Measurements from ENCODE around the gene NLGN2.
A peak's percentile ranks its signal among the peaks of the same experiment; 100 is the strongest.

Gene NLGN2

GRCh38 chr17:7415784-7416183 lies 8.1 kb downstream of the NLGN2 start:
- DNase-seq, result no peak

- DNase-seq, result no peak
Measured at GRCh38 chr17:7416323-7416722, 8.7 kb downstream of the NLGN2 start.

DNA sequence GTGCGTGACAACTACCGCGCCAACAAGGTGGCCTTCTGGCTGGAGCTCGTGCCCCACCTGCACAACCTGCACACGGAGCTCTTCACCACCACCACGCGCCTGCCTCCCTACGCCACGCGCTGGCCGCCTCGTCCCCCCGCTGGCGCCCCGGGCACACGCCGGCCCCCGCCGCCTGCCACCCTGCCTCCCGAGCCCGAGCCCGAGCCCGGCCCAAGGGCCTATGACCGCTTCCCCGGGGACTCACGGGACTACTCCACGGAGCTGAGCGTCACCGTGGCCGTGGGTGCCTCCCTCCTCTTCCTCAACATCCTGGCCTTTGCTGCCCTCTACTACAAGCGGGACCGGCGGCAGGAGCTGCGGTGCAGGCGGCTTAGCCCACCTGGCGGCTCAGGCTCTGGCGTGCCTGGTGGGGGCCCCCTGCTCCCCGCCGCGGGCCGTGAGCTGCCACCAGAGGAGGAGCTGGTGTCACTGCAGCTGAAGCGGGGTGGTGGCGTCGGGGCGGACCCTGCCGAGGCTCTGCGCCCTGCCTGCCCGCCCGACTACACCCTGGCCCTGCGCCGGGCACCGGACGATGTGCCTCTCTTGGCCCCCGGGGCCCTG lies 9.5 kb downstream of the NLGN2 start:
- no peak for DNase-seq

- DNase-seq, result no peak
Measured at GRCh38 chr17:7418472-7419152, 11.0 kb downstream of the NLGN2 start.

DNA sequence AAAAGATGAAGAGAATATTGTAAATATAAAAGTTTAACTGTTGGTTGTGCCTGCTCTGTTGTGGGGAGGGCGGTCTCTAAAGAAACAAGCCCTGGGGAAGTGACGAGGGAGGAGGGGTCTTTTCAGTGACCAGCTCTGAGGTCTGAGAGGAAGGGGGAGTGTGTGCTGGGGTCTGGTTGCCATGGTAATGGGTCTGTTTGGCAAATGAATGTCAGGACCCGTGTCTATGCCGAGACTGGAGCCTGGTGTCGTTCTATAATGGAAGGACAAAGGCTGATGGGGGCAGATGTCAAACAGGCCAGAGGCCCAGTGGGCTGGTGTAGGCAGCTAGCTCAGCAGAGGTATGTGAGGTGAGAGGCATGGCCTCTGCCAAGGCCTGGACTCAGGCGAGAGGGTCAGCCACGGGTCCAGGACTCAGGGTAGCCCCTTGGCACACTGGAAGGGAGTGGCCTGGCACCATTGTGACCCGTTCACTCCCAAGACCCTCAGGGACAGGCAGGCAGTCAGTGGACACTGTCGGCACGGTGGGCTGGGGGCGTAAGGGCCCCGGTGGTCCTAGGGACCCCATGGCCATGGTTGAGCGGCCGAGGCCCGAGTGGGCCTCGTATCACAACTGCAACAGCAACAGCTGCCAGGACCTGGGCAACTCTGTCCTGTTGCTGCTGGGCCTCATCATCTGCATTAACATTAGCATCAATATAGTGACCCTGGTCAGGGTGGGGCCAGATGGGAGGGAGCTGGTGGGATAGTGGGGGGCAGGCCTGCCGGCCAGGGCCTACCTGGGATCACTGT lies 12.4 kb downstream of the NLGN2 start, which contains the start of gene SPEM1:
Gene SPEM1, plus strand, starts transcription at position 506 of the 792 bp plus-strand sequence. Its CDS starts 61 bp downstream, at position 567.
- DNase-seq, result no peak

DNA sequence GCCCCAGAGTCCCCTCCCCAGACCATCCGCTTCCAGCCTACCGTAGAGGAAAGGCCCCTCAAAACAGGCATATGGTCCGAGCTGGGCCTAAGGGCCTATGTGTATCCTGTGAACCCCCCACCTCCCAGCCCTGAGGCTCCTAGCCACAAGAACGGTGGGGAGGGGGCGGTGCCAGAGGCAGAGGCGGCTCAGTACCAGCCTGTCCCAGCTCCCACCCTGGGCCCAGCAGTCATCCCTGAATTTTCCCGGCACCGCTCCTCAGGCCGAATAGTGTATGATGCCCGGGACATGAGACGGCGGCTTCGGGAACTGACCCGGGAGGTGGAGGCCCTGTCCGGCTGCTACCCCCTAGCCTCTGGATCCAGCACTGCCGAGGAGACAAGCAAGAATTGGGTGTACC lies 13.5 kb downstream of the NLGN2 start:
- DNase-seq, result no peak

- DNase-seq, result no peak
Measured at GRCh38 chr17:7423679-7424078, 16.0 kb downstream of the NLGN2 start.

DNA sequence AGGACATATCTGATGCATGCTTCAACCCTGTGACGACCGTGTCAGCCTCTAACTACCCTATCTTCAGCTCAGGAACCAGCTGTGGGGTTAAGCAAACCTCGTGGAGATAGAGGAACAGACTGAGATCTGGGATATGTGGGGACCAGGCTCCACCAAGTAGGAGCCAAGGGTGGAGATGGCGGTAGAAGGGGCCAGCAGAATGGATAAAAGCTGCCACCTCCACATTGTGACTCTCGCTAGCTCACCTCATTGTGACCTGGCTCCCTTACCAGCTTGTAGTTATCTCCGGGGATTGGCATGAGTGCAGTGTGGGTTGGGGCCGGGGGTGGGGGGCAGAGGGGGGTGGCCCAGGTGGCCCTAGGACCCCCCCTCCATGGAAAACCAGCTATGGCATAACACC lies 17.7 kb downstream of the NLGN2 start, which contains the start of gene SPEM2:
Gene SPEM2, plus strand, starts transcription at position 301 of the 400 bp plus-strand sequence. Its CDS starts 73 bp downstream, at position 374.
- no peak for DNase-seq

DNA sequence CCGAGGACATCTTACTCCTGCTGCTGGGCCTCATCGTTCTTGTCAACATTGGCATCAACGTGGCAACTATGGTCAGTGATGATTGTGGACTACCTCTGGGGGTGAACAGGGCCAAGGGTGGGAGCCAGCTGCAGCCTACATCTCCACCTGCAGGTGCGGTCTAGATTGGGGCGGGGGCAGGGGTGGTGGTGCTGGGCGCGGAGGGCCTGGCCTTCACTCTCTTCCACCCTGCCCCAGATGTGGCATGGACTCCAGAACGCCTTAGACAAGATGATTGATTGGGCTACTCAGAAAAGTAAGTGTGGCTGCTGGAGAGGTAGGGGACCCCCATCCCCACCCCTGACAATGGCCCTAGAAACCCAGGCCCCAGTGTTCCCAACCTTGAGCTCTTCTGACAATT lies 18.1 kb downstream of the NLGN2 start:
- DNase-seq, result no peak

GRCh38 chr17:7426203-7426863 lies 18.7 kb downstream of the NLGN2 start:
- no peak for DNase-seq

GRCh38 chr17:7426896-7427489 lies 19.3 kb downstream of the NLGN2 start:
- DNase-seq, result no peak

GRCh38 chr17:7427549-7427948 lies 19.9 kb downstream of the NLGN2 start:
- DNase-seq, result no peak

GRCh38 chr17:7428557-7428956 lies 20.9 kb downstream of the NLGN2 start, which contains the start of gene SPEM3:
Gene SPEM3 (plus strand): TSS chr17:7428857. CDS start chr17:7428903, 46 bp downstream.
- DNase-seq, result no peak

DNA sequence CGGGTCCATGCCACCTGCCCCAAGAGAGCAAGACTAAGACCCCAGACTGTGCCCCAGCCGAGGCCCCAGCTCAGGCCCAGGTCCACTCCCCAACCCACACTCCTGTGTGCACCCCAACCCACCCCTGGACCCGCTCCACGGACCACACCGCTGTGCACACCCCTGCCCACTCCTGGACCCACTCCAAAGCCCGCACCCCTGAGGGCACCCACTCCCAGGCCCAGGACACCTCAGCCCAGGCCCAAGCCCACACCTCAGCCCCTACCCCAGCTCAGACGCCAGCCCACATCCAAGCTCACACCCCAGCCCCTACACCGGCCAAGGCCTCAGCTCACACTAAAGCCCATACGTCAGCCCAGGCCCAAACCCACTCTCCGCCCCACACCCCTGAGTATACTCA lies 22.1 kb downstream of the NLGN2 start:
- DNase-seq, result no peak

DNA sequence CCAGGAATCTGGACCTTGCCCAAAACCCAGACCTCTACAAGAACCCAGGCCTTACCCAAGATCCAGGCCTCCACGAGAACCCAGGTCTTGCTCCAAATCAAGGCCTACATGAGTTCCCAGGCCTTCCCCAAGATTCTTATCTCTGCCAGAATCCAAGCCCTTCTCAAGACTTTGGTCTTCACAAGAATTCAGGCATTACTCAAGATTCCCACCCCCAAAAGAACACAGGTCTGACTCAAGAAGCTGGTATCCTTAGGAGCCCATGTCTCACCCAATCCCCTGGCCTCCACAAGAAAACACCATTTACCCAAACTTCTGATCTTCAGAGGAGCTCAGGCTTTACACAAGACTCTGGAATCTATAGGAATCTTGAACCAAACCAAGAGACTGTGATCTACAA lies 23.6 kb downstream of the NLGN2 start:
- DNase-seq, result no peak

DNA sequence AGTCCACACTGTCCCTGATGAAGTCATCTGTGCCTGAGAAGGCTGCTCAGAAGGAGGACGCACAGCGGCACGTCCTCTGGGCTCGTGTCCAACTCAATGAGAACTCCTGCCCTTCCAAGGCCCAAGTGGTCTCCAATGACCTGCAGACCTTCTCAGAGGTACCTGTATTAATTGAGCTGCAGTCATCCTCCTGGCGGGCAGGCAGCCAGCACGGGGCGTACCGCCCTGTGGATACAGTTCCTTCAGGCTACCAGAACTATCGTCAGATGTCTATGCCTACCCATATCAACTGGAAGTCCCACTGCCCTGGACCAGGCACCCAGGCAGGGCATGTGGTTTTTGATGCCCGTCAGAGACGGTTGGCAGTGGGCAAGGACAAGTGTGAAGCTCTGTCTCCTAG lies 24.7 kb downstream of the NLGN2 start:
- DNase-seq, result no peak

- DNase-seq, result no peak
Measured at GRCh38 chr17:7435676-7436555, 28.3 kb downstream of the NLGN2 start.

DNA sequence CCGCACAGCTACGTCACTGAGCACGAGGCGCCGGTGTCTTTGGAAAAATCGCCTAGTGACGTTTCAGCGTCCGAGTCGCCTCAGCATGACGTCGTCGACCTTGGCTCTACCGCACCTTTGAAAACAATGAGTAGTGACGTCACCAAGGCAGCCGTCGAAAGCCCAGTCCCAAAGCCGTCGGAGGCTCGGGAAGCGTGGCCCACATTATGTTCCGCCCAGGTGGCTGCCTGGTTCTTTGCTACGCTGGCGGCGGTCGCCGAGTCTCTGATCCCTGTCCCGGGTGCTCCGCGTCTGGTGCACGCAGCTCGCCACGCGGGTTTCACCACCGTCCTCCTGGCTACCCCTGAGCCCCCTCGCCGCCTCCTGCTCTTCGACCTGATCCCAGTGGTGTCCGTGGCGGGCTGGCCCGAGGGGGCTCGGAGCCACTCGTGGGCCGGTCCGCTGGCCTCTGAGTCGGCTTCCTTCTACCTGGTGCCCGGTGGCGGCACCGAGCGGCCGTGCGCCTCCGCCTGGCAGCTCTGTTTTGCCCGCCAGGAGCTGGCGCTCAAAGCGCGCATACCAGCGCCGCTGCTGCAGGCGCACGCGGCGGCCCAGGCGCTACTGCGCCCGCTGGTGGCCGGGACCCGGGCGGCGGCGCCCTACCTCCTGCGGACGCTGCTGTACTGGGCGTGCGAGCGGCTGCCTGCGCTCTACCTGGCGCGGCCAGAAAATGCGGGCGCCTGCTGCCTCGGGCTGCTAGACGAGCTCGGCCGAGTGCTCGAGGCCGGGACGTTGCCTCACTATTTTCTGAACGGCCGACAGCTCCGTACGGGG lies 29.1 kb downstream of the NLGN2 start:
- peak; percentile 61 for DNase-seq

DNA sequence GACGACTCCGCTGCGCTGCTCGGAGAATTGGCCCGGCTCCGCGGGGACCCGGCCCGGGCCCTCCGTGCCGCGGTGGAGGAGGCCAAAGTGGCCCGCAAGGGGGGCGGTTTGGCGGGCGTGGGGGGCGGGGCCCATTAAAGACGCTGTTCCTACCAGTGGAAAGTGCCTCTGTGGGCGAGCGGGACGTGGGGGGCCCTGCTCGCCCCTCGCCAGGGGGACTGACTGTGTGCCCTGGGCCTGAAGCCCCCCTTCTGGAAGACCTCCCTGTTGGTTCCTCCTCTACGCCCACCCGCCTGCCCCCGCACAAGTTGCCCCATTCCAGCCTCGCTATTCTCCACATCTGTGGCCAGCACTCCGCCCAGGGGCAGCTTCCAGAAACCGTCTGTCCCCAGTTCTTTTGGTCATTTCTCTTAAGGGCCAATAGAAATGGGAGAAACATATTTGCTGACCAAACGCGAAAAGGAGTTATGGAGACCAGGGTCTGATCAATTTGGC lies 29.8 kb downstream of the NLGN2 start:
- DNase-seq, result no peak

GRCh38 chr17:7437950-7438614 lies 30.4 kb downstream of the NLGN2 start:
- peak; percentile 56 for DNase-seq
